ENCODE results near the gene ITFG1.

GRCh38 chr16:47320546-47321310, 140.1 kb downstream of the ITFG1 start:
- TF ChIP-seq CTCF (IDR thresholded peaks at IDR 0.05) (no peak), EP300 (IDR thresholded peaks at IDR 0.05) (no peak)

All from stomach (tissue), 4 donors.